B cell (primary cell): Measurements from ENCODE around the gene KRTAP10-1. TPM values are rescaled to one million over a fixed set of nuclear protein-coding genes. Genes with fewer than 3 reads are reported as not detected.

Experiments used
- ATAC-seq: fragments of 200-7000 bp; cut with Tn5 transposase; one replicate; pipeline ENCODE4 v1.10.0; 2021; ENCODE audit warnings: low read depth, mild to moderate bottlenecking, moderate number of reproducible peaks, moderate library complexity
- CTCF ChIA-PET: fragments of 350-600 bp; sonication (Branson Sonifier 250); formaldehyde crosslinking; loops from one replicate; lab custom pipeline; 2021; ENCODE audit warnings: antibody characterized with exemption, inconsistent platforms; lab: Charles Lee
- POLR2A ChIA-PET: fragments of 350-600 bp; sonication (Branson Sonifier 250); formaldehyde crosslinking; loops from one replicate; lab custom pipeline; 2021; ENCODE audit warnings: antibody characterized with exemption; lab: Charles Lee
- DNase-seq: peaks from one replicate; pipeline ENCODE4 v3.0.0; 2013
- H2AFZ ChIP-seq: 2 replicates; pipeline ENCODE4 v1.6.1; 2012; ENCODE audit warnings: mild to moderate bottlenecking, low read depth, low read length; ENCODE audit not compliant: insufficient read depth, poor library complexity, severe bottlenecking
- H3K27ac ChIP-seq, 2 donors: 1 replicate in 1 of 2; 2 replicates in 1 of 2; pipeline ENCODE4 v1.5.1; 2012 to 2013; ENCODE audit warnings: low read length in 2 of 2, mild to moderate bottlenecking in 2 of 2, moderate library complexity in 1 of 2
- H3K27me3 ChIP-seq, 4 experiments: fragments of 200-600 bp in 1 of 4; sonication (generic) in 1 of 4; replicated peaks in 1 of 4; 1 replicate in 2 of 4; 2 replicates in 2 of 4; pipeline versions ENCODE4 v1.6.1 to v1.7.0; 2013 to 2016; ENCODE audit warnings: low read length in 3 of 4, mild to moderate bottlenecking in 2 of 4, mixed read lengths in 1 of 4, moderate library complexity in 1 of 4; ENCODE audit not compliant: insufficient read depth in 4 of 4, control insufficient read depth in 3 of 4; ENCODE audit errors: control extremely low read depth in 1 of 4
- H3K36me3 ChIP-seq, 2 experiments: replicated peaks in 1 of 2; 1 replicate in 1 of 2; 2 replicates in 1 of 2; pipeline versions ENCODE4 v1.6.1 to v1.7.1; 2013; ENCODE audit warnings: low read length in 1 of 2; ENCODE audit not compliant: insufficient read depth in 2 of 2, control insufficient read depth in 1 of 2; ENCODE audit errors: control extremely low read depth in 1 of 2, extremely low read depth in 1 of 2
- H3K4me1 ChIP-seq, 2 donors: fragments of 200-600 bp in 1 of 2; sonication (generic) in 1 of 2; 1 replicate in 1 of 2; 2 replicates in 1 of 2; pipeline versions ENCODE4 v1.5.1 to v1.6.1; 2013 to 2017; ENCODE audit warnings: low read length in 2 of 2; ENCODE audit not compliant: control insufficient read depth in 2 of 2, insufficient read depth in 2 of 2
- H3K4me2 ChIP-seq: replicated peaks from 2 replicates; pipeline ENCODE3; 2012; ENCODE audit warnings: mild to moderate bottlenecking, low read depth, low read length; ENCODE audit not compliant: poor library complexity, severe bottlenecking
- H3K4me3 ChIP-seq, 5 experiments: fragments of 200-600 bp in 1 of 5; sonication (generic) in 1 of 5; 1 replicate in 3 of 5; 2 replicates in 2 of 5; pipeline versions ENCODE4 v1.5.1 to v1.7.0; 2011 to 2016; ENCODE audit warnings: low read length in 4 of 5, mild to moderate bottlenecking in 4 of 5, low read depth in 2 of 5, control low read depth in 1 of 5, moderate library complexity in 1 of 5; ENCODE audit not compliant: insufficient read depth in 1 of 5; ENCODE audit errors: control extremely low read depth in 1 of 5, extremely low read depth in 1 of 5
- H3K79me2 ChIP-seq: fragments of 200-600 bp; sonication (generic); one replicate; pipeline ENCODE4 v1.6.0; 2016; ENCODE audit warnings: low read length; ENCODE audit not compliant: control insufficient read depth, insufficient read depth
- H3K9ac ChIP-seq: fragments of 200-600 bp; sonication (generic); 2 replicates; pipeline ENCODE4 v1.6.1; 2017; ENCODE audit warnings: mild to moderate bottlenecking, low read length, moderate library complexity
- H3K9me3 ChIP-seq, 3 donors: one replicate each; pipeline versions ENCODE4 v1.6.1 to v1.7.1; 2013; ENCODE audit warnings: low read length in 2 of 3; ENCODE audit not compliant: control insufficient read depth in 2 of 3, insufficient read depth in 1 of 3; ENCODE audit errors: control extremely low read depth in 1 of 3
- H4K20me1 ChIP-seq: 2 replicates; pipeline ENCODE4 v1.6.0; 2012; ENCODE audit warnings: mild to moderate bottlenecking, low read length; ENCODE audit not compliant: insufficient read depth, control insufficient read depth, poor library complexity, severe bottlenecking
- H3K27ac Mint-ChIP-seq: one replicate; pipeline ENCODE4 v1.8.0; 2021; ENCODE audit warnings: mixed read lengths
- H3K27me3 Mint-ChIP-seq: one replicate; pipeline ENCODE4 v1.8.0; 2021; ENCODE audit warnings: mixed read lengths
- H3K4me1 Mint-ChIP-seq: one replicate; pipeline ENCODE4 v1.8.0; 2021; ENCODE audit warnings: mixed read lengths
- H3K4me3 Mint-ChIP-seq: one replicate; pipeline ENCODE4 v1.8.0; 2021; ENCODE audit warnings: mixed read lengths
- H3K9me3 Mint-ChIP-seq: one replicate; pipeline ENCODE4 v1.8.0; 2022; ENCODE audit warnings: mixed read lengths; ENCODE audit not compliant: insufficient read depth
- EZH2 ChIP-seq: IDR thresholded peaks from 2 replicates; pipeline ENCODE4 v1.6.1; 2012; ENCODE audit warnings: borderline replicate concordance, low read depth, mild to moderate bottlenecking, moderate library complexity, low read length; ENCODE audit not compliant: insufficient read depth, poor library complexity, severe bottlenecking
- WGBS: methylation state at CpG from one replicate; pipeline ENCODE4 v1.1.5; 2013; ENCODE audit warnings: missing lambda C conversion rate; ENCODE audit not compliant: insufficient coverage; 5-methylcytosine and 5-hydroxymethylcytosine counted together
- intact Hi-C: fragments of 100-400 bp; cut with micrococcal nuclease; formaldehyde crosslinking; loops from one replicate; pipeline ENCODE4 v1.10.0; 2022
- polyA plus RNA-seq: library from polyadenylated mRNA; depleted of rRNA; stranded (reverse); fragments of >200 nt; gene quantifications from 2 replicates; pipeline ENCODE4 v1.2.3, GENCODE V29; 2012
- total RNA-seq, 2 donors: library from RNA; stranded (reverse); fragments of 120-200 nt in 1 of 2; gene quantifications; 1 replicate in 1 of 2; 2 replicates in 1 of 2; pipeline versions ENCODE4 v1.2.3 to v1.2.4, GENCODE V29; 2013 to 2022
- TF ChIP-seq, protein P1 (sequence below): fragments of 200-600 bp; IDR thresholded peaks from one replicate; pipeline ENCODE4 v1.8.0; 2022; ENCODE audit warnings: antibody characterized with exemption, mild to moderate bottlenecking

KRTAP10-1 gene
- total and polyA plus RNA-seq, 2 donors (not counting 1 experiment from before 2014, with no cell fraction given), result not detected

- DNase-seq (no peak), ATAC-seq (no peak)
- Histone ChIP-seq H2AFZ (no peak overlapping the region), H3K9me3 (no peaks in the 10 kb centered on the region), H3K4me3 (no peak overlapping the region), H3K4me1 (no peaks in the 10 kb centered on the region), H3K36me3 (no peaks in the 10 kb centered on the region), H4K20me1 (no peaks in the 10 kb centered on the region), H3K27me3 (peaks cover 0 to 2% (median 0%) of the 10 kb centered on the region in 4 experiments), H3K79me2 (no peaks in the 10 kb centered on the region), H3K4me2 (no peak overlapping the region), H3K9ac (no peak overlapping the region), H3K27ac (no peak overlapping the region)
- TF ChIP-seq EZH2, result no peak
- TF ChIP-seq, protein P1, sequence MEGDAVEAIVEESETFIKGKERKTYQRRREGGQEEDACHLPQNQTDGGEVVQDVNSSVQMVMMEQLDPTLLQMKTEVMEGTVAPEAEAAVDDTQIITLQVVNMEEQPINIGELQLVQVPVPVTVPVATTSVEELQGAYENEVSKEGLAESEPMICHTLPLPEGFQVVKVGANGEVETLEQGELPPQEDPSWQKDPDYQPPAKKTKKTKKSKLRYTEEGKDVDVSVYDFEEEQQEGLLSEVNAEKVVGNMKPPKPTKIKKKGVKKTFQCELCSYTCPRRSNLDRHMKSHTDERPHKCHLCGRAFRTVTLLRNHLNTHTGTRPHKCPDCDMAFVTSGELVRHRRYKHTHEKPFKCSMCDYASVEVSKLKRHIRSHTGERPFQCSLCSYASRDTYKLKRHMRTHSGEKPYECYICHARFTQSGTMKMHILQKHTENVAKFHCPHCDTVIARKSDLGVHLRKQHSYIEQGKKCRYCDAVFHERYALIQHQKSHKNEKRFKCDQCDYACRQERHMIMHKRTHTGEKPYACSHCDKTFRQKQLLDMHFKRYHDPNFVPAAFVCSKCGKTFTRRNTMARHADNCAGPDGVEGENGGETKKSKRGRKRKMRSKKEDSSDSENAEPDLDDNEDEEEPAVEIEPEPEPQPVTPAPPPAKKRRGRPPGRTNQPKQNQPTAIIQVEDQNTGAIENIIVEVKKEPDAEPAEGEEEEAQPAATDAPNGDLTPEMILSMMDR, result no peak
- ChIA-PET CTCF (no interaction called here), POLR2A (no interaction called here)
- no peaks in the 10 kb centered on the region for H3K9me3 Mint-ChIP-seq
- WGBS, result 93% methylated on average over 8 of the region's 12 CpGs
- H3K27ac Mint-ChIP-seq, result no peak overlapping the region
- intact Hi-C loops, result no loop called here
- no peaks in the 10 kb centered on the region for H3K4me1 Mint-ChIP-seq
- H3K4me3 Mint-ChIP-seq, result no peak overlapping the region
- peaks cover 6% of the 10 kb centered on the region for H3K27me3 Mint-ChIP-seq
These were observed 13.6 kb downstream of the KRTAP10-1 start for GRCh38 chr21:44526096-44526997.
